ENCODE results near the gene LGI1.

- TF ChIP-seq SREBF2 (CRISPR knock-in tag; IDR thresholded peaks at IDR 0.05) (no peak), NUFIP1 (IDR thresholded peaks at IDR 0.05; ENCODE audit: partially characterized antibody) (no peak), CBX2 (IDR thresholded peaks at IDR 0.05; ENCODE audit: insufficient read depth, low read length, poor library complexity, severe bottlenecking) (no peak), SRF (CRISPR knock-in tag; IDR thresholded peaks at IDR 0.05) (no peak), EWSR1 (IDR thresholded peaks at IDR 0.05; ENCODE audit: borderline replicate concordance, low read depth, partially characterized antibody) (no peak), USF2 (CRISPR knock-in tag; IDR thresholded peaks at IDR 0.05) (no peak), NONO (IDR thresholded peaks at IDR 0.05; ENCODE audit: low read depth in 2 of 2, low read length in 1 of 2) (no peak)
Observed at GRCh38 chr10:93711891-93712290, 45.8 kb upstream of the LGI1 start.

Measured in K562 (cell line).